A673 (cell line): Measurements from ENCODE around the gene VAT1L. TPM values are rescaled to one million over a fixed set of nuclear protein-coding genes. Genes with fewer than 3 reads are reported as not detected.

ENCODE experiments used
- BruUV-seq: library from RNA; stranded (reverse); fragments of 400-500 nt; replicated peaks from 2 replicates; lab custom pipeline; 2021; lab: Mats Ljungman, UMichigan
- CTCF ChIA-PET: fragments of 300-600 bp; sonication (Branson Sonifier 250); formaldehyde crosslinking; loops from one replicate; lab custom pipeline; 2022; ENCODE audit warnings: antibody characterized with exemption; lab: Charles Lee
- POLR2A ChIA-PET: fragments of 300-600 bp; sonication (Branson Sonifier 250); formaldehyde crosslinking; loops from one replicate; lab custom pipeline; 2022; ENCODE audit warnings: antibody characterized with exemption; ENCODE audit not compliant: low non-redundant PET; lab: Charles Lee
- DNase-seq: peaks from one replicate; pipeline ENCODE4 v3.0.0-alpha.2; 2015; ENCODE audit warnings: low spot score
- H3K27ac ChIP-seq: fragments of 200-600 bp; sonication (generic); 2 replicates; pipeline ENCODE4 v1.5.1; 2016; ENCODE audit warnings: mixed run types, low read depth, mild to moderate bottlenecking, mixed read lengths, antibody characterized with exemption, low read length; ENCODE audit not compliant: poor library complexity, severe bottlenecking
- H3K27me3 ChIP-seq: fragments of 200-600 bp; sonication (generic); replicated peaks from 2 replicates; pipeline ENCODE4 v1.6.1; 2017; ENCODE audit warnings: mixed run types, low read depth, mild to moderate bottlenecking, mixed read lengths, antibody characterized with exemption, low read length; ENCODE audit not compliant: insufficient read depth, poor library complexity
- H3K36me3 ChIP-seq: fragments of 200-600 bp; sonication (generic); 2 replicates; pipeline ENCODE4 v1.6.1; 2016; ENCODE audit warnings: mixed run types, mild to moderate bottlenecking, mixed read lengths, antibody characterized with exemption, low read length; ENCODE audit not compliant: insufficient read depth, poor library complexity, severe bottlenecking
- H3K4me1 ChIP-seq: fragments of 200-600 bp; sonication (generic); 2 replicates; pipeline ENCODE4 v1.6.1; 2017; ENCODE audit warnings: mixed run types, mild to moderate bottlenecking, mixed read lengths, antibody characterized with exemption, low read length; ENCODE audit not compliant: insufficient read depth, poor library complexity, severe bottlenecking
- H3K4me3 ChIP-seq: fragments of 200-600 bp; sonication (generic); 2 replicates; pipeline ENCODE4 v1.5.1; 2016; ENCODE audit warnings: low read depth, mixed run types, mild to moderate bottlenecking, mixed read lengths, low read length; ENCODE audit not compliant: poor library complexity, severe bottlenecking
- H3K9me3 ChIP-seq: fragments of 200-600 bp; sonication (generic); 2 replicates; pipeline ENCODE4 v1.6.1; 2016; ENCODE audit warnings: mixed run types, low read depth, mild to moderate bottlenecking, mixed read lengths, antibody characterized with exemption, low read length; ENCODE audit not compliant: poor library complexity, severe bottlenecking
- CTCF ChIP-seq: fragments of 300-800, 200-600 bp; sonication (generic); conservative IDR thresholded peaks from 2 replicates; pipeline ENCODE4 v1.5.1; 2017; ENCODE audit warnings: low read depth, mild to moderate bottlenecking, antibody characterized with exemption, low read length, moderate library complexity, mixed read lengths
- EZH2 ChIP-seq: fragments of 200-600 bp; sonication (generic); IDR thresholded peaks from 2 replicates; pipeline ENCODE4 v1.6.1; 2017; ENCODE audit warnings: borderline replicate concordance, low read depth, mild to moderate bottlenecking, mixed read lengths, antibody characterized with exemption, low read length; ENCODE audit not compliant: poor library complexity, severe bottlenecking
- intact Hi-C: fragments of 100-400 bp; cut with micrococcal nuclease; formaldehyde crosslinking; loops from one replicate; pipeline ENCODE4 v1.10.0; 2022; ENCODE audit not compliant: unreplicated experiment
- total RNA-seq: library from RNA; stranded (reverse); gene quantifications from 2 replicates; pipeline ENCODE4 v1.2.3, GENCODE V29; 2021

Gene VAT1L
- total RNA-seq, 1 experiment from 2014 or later, result 0.09 TPM

GRCh38 chr16:77807021-77807420 lies 18.7 kb downstream of the VAT1L start:
- DNase-seq, result no peak
- CTCF ChIA-PET, result no interaction called here
- Histone ChIP-seq H3K36me3 (no peaks in the 10 kb centered on the region), H3K4me1 (no peaks in the 10 kb centered on the region), H3K4me3 (no peak overlapping the region), H3K27me3 (no peaks in the 10 kb centered on the region), H3K9me3 (peaks cover 5% of the 10 kb centered on the region), H3K27ac (no peak overlapping the region)
- POLR2A ChIA-PET, result no interaction called here
- intact Hi-C loops, result no loop called here
- no peak for TF ChIP-seq CTCF
- no peak for TF ChIP-seq EZH2
- BruUV-seq, result no TSS peak

- Histone ChIP-seq H3K9me3 (peaks cover 5% of the 10 kb centered on the region), H3K36me3 (no peaks in the 10 kb centered on the region), H3K4me3 (no peak overlapping the region), H3K27me3 (peaks cover 4% of the 10 kb centered on the region), H3K4me1 (no peaks in the 10 kb centered on the region), H3K27ac (no peak overlapping the region)
- ChIA-PET POLR2A (no interaction called here), CTCF (no interaction called here)
- TF ChIP-seq CTCF, result no peak
- no peak for TF ChIP-seq EZH2
- DNase-seq, result no peak
- intact Hi-C loops, result no loop called here
- BruUV-seq, result no TSS peak
Measured at GRCh38 chr16:77812856-77813500, 24.6 kb downstream of the VAT1L start.

- TF ChIP-seq CTCF (no peak), EZH2 (no peak)
- DNase-seq, result no peak
- Histone ChIP-seq H3K36me3 (no peaks in the 10 kb centered on the region), H3K27me3 (peaks cover 7% of the 10 kb centered on the region), H3K4me3 (no peak overlapping the region), H3K27ac (no peak overlapping the region), H3K4me1 (no peaks in the 10 kb centered on the region), H3K9me3 (no peaks in the 10 kb centered on the region)
- intact Hi-C loops, result no loop called here
- POLR2A ChIA-PET, result no interaction called here
- no TSS peak for BruUV-seq
- CTCF ChIA-PET, result no interaction called here
Measured at GRCh38 chr16:77816293-77816692, 27.9 kb downstream of the VAT1L start.
